HG03354 (cell line): Measurements from ENCODE around the gene TIGD3.

ENCODE experiments used
- ATAC-seq: cut with Tn5 transposase; IDR thresholded peaks from one replicate; pipeline ENCODE4 v1.9.1; 2021; ENCODE audit warnings: mild to moderate bottlenecking; ENCODE audit not compliant: unreplicated experiment, poor library complexity, severe bottlenecking

The TIGD3 gene

GRCh38 chr11:65386307-65387140, 32.0 kb downstream of the TIGD3 start, which contains the start of gene FRMD8:
Gene FRMD8 (plus strand): TSS chr11:65386637. CDS start chr11:65387037, 400 bp downstream.
- ATAC-seq = peak; percentile 49

GRCh38 chr11:65388731-65389130, 34.2 kb downstream of the TIGD3 start:
- no peak for ATAC-seq

- no peak for ATAC-seq
These were observed 34.9 kb downstream of the TIGD3 start for GRCh38 chr11:65389294-65389980.

DNA sequence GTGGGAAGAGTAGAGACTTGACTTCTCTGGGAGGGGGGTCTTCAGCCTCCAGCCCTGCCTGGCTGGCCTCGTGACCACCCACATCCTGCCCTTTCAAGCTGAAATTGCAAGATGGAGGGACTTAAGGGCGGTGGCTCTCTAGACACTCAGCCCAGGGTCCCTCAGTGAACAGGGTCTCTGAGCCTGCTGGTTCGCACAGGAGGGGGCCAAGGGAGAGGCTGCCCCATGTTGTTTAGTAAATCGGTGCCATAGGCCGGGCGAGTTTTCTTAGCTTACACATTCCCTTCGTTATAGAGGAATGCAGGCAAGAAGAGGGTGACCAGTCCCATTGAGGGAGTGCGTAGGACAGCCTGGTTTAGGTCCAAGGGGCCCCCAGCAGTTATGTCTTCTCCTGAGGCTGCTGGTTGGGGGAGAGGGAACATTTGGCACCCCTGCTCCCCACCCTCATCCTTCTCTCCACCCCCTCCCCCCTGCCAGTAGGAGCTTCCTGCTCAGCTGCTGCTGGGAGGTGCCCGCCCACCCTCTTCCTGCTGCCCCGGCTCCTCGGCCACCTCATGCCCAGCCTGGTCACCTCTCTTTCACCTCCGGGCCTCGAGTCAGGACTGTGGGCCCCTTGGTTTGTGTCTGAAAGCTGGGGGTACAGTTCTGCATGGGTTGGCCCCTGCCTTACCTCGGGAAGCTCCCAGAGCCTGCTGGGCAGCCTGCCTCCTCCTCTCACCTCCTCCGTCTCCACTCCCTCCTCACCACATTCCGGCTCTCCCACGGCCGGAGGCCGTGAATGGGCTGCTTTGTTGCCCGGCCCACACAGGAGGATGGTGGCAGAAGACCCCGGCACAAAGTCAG, 35.8 kb downstream of the TIGD3 start:
- ATAC-seq = no peak

GRCh38 chr11:65390996-65391395, 36.4 kb downstream of the TIGD3 start:
- no peak for ATAC-seq

- no peak for ATAC-seq
These were observed 37.8 kb downstream of the TIGD3 start for GRCh38 chr11:65392186-65392829.

- no peak for ATAC-seq
These were observed 38.3 kb downstream of the TIGD3 start for GRCh38 chr11:65392899-65393298.

- no peak for ATAC-seq
These were observed 39.0 kb downstream of the TIGD3 start for GRCh38 chr11:65393513-65394079.

DNA sequence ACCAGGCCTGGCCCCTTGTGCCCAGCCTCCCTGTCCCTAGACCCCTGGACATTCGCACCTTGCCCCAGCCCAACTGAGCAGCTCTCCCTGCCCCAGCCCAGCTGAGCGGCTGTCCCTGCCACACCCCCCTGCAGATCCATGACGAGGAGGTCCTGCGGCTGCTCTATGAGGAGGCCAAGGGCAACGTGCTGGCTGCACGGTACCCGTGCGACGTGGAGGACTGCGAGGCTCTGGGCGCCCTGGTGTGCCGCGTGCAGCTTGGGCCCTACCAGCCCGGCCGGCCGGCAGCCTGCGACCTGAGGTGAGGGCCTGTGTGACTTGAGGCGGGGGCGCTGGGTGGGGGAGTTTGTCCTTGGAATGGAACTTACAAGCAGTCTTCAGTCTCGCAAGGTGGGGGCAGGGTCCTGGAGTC, 39.6 kb downstream of the TIGD3 start:
- ATAC-seq = no peak

GRCh38 chr11:65395961-65396530, 41.5 kb downstream of the TIGD3 start:
- ATAC-seq = no peak

GRCh38 chr11:65396769-65397745, 42.5 kb downstream of the TIGD3 start:
- ATAC-seq = no peak

DNA sequence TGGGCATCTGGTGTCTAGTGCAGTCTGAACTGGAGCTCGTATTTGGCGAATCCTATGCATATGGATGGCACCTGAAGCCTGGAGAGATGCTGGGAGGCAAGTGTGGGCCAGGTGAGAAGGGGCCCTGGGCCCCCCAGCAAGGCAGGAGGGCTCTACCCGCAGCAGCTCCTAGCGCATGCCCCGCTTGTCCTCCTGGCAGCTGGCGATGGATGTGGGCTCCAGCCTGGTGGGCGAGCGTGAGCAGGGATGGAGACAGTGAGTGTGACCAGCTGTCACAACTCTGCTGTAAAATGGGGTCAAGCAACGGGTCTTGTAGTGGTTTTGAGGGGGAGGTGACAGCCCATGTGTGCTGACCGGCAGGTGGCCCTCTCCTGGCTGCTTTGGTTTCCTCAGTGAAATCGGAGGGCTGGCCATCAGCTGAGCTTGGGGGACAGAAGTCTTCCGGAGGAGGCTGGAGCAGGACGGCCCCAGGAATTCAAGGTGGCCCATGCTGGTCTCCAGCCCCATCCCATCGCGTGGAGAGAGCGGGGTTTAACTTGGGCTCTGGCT, 43.9 kb downstream of the TIGD3 start:
- no peak for ATAC-seq

DNA sequence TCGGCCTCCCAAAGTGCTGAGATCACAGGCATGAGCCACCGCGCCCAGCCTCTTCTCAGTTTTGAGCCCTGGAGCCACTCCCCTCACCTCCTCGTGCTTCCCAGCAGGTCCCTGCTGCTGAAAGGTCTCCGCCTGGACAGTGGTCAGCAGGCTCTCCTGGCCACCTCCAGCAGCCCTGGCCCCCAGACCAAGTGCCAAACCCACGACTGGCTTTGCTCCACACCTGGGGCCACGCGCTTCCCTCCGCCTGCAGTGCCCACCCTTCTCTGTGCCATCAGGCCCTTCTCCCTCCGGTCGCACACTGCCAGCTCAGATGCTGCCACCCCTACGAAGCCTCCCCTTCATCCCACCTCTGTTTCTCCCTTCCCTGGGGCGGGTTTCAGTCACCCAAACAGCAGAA, 44.7 kb downstream of the TIGD3 start:
- ATAC-seq = no peak

DNA sequence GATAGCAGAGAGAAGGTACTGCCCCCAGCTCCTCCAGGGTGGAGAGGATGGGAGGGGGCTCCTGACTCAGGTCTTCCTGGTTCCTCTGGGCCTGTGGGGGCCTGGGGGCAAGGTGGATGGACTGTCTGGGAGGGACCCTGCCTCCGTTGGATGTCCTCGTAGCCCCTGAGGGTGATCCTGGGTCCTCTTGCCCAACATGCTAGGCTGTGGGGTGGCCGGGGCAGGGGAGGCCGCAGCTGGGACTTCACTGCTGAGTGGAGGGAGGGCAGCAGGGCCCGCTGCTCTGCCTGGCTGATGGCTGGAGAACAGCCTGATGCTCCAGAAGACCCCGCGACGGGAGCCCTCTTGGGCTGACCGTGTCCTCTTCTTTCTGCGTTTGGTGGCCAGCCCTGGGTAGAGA, 45.3 kb downstream of the TIGD3 start:
- no peak for ATAC-seq

DNA sequence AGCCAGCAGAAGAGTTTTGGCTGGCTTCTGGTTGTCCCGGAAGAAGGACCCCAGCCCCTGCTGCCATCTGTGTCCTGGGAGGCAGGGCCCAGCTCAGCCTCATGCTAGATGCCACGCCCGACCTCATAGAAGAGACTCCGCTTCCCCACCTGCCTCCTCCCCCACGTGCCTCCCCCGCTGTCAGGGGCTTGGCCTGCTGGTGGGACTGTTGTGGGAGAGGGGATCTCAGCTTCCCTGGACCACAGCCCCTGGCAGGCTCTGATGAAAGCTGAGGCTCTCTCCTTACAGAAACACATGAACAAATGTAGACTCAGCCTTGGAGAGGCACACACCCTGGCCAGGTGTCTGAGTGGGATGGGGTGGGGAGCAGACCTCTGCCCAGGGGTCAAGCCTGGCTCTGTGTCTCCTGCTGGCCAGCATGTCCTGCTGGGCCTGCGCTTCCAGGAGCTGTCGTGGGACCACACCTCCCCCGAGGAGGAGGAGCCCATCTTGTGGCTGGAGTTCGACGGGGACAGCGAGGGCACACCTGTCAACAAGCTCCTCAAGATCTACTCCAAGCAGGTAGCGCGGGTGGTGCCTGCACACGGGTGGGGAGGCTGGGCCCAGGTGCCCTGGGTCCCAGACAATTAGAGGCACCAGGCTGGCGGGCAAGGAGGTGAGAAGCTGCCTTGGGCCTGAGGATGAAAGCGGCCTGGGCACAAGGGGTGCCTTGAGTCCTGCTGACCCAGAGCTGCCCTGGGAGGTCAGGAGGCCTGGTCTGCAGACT, 45.9 kb downstream of the TIGD3 start:
- ATAC-seq = no peak

- no peak for ATAC-seq
These were observed 46.7 kb downstream of the TIGD3 start for GRCh38 chr11:65401073-65401802.
